ENCODE measurements around the gene XYLT1.

The XYLT1 gene

DNA sequence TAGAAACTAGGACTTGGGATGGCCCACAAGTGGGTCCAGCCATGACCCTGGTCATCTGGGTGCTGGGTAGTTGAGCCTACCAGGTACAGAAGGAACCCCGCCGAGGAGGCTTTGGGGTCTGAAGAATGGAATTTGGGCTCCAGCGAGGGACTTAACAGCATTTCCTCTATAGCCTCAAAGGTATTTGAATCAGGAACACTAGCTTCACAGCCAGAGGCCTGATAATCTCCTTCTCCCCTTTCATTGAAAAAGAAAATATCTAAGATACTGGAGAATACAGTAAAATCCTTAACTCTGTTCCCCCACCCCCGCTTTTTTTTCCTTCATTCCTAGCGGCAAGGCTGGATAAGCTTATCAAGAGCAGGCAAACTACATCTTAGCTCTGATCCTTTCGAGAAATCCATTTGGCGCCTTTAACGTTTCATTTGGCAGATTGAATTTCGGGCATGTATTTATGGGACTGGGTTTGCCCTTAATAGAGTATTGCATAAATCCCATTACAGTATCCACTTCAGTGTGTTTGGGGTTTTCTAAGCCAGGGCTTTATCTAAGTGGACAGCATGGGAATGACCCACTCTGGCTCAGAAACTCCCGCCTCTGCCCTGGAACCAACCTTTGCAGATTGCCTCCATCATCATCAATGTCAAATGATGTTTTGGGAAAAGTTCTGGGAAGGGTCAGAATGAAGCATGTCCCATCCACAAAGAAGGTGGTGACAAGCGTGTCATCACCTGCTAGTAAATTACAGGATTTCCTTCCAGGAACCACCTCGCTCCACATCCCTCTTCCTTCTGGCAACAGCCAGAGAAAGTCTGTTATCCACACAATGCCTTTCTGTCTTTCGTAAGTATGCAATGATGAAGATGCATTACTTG is 36.9 kb downstream of the XYLT1 start:
- H3K27me3 ChIP-seq (ENCODE audit: insufficient read depth, low read length, poor library complexity, severe bottlenecking), result no peaks in the 10 kb centered on the region
- TF ChIP-seq EZH2phosphoT487 (IDR thresholded peaks at IDR 0.05; ENCODE audit: borderline replicate concordance) (no peak), CTCF (conservative IDR thresholded peaks at IDR 0.05; ENCODE audit: low read length) (no peak)
- no peak overlapping the region for H3K4me3 ChIP-seq (ENCODE audit: low read length, poor library complexity, severe bottlenecking)
- H3K4me2 ChIP-seq (ENCODE audit: low read depth, low read length, poor library complexity, severe bottlenecking), result no peak overlapping the region
- no peaks in the 10 kb centered on the region for H3F3A ChIP-seq (ENCODE audit: low read depth)
- peaks cover 100% of the 10 kb centered on the region for H3K79me2 ChIP-seq (ENCODE audit: insufficient read depth, low read length)
- H3K4me1 ChIP-seq (ENCODE audit: insufficient read depth, low read length, poor library complexity, severe bottlenecking), result peaks cover 18% of the 10 kb centered on the region
- no peaks in the 10 kb centered on the region for H3K9me3 ChIP-seq (ENCODE audit: insufficient read depth, low read depth, low read length)
- H3K9ac ChIP-seq (ENCODE audit: low read depth, low read length, poor library complexity, severe bottlenecking), result no peak overlapping the region
- peaks cover 92% of the 10 kb centered on the region for H4K20me1 ChIP-seq (ENCODE audit: insufficient read depth, low read length, poor library complexity, severe bottlenecking)
- no peak overlapping the region for H2AFZ ChIP-seq (ENCODE audit: low read length)
- peaks cover 81% of the 10 kb centered on the region; the same call in 1 of the 2 replicates for H3K36me3 ChIP-seq (ENCODE audit: insufficient read depth, low read length)
- H3K9me2 ChIP-seq (replicated peaks; ENCODE audit: low read depth, low read length), result no peaks in the 10 kb centered on the region

DNA sequence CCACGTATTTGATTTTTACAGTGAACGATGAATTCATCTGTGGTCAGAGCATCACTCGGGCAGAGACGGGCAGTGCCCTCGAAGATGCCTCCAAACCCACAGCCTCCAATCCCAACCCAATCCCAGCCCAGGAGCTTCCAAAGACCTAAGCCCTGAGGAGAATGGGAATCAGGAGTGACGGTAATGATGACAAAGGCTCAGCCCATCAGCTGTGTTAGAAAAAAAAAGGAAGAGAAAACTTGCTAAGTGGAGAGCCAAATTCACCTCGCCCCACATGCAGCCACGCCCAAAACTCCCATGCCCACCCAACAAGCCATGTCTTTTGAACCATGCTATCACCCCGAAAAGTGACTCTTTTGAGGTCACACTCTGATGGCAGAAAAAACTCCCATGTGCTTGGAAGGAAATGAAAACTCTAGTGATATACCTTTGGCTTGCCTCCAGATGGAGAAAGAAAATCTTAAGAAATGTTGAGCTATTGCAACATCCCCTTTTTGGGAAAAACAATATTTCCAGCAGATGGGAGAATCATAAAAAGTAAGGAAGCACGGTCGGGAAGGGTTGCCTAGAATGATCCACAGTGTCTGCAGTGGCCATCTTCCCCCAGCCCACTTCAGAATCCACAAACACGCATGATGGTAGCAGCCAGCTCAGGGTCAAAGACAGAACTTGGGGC is 37.7 kb downstream of the XYLT1 start:
- no peak overlapping the region for H3K4me3 ChIP-seq (ENCODE audit: low read length, poor library complexity, severe bottlenecking)
- peaks cover 18% of the 10 kb centered on the region for H3K4me1 ChIP-seq (ENCODE audit: insufficient read depth, low read length, poor library complexity, severe bottlenecking)
- no peak overlapping the region for H2AFZ ChIP-seq (ENCODE audit: low read length)
- H3K27me3 ChIP-seq (ENCODE audit: insufficient read depth, low read length, poor library complexity, severe bottlenecking), result no peaks in the 10 kb centered on the region
- no peaks in the 10 kb centered on the region for H3F3A ChIP-seq (ENCODE audit: low read depth)
- H3K9me3 ChIP-seq (ENCODE audit: insufficient read depth, low read depth, low read length), result no peaks in the 10 kb centered on the region
- peaks cover 100% of the 10 kb centered on the region for H3K79me2 ChIP-seq (ENCODE audit: insufficient read depth, low read length)
- H3K4me2 ChIP-seq (ENCODE audit: low read depth, low read length, poor library complexity, severe bottlenecking), result no peak overlapping the region
- H3K9me2 ChIP-seq (replicated peaks; ENCODE audit: low read depth, low read length), result no peaks in the 10 kb centered on the region
- peaks cover 89% of the 10 kb centered on the region for H4K20me1 ChIP-seq (ENCODE audit: insufficient read depth, low read length, poor library complexity, severe bottlenecking)
- TF ChIP-seq CTCF (conservative IDR thresholded peaks at IDR 0.05; ENCODE audit: low read length) (no peak), EZH2phosphoT487 (IDR thresholded peaks at IDR 0.05; ENCODE audit: borderline replicate concordance) (no peak)
- H3K36me3 ChIP-seq (ENCODE audit: insufficient read depth, low read length), result peaks cover 81% of the 10 kb centered on the region; the same call in 1 of the 2 replicates
- no peak overlapping the region for H3K9ac ChIP-seq (ENCODE audit: low read depth, low read length, poor library complexity, severe bottlenecking)

DNA sequence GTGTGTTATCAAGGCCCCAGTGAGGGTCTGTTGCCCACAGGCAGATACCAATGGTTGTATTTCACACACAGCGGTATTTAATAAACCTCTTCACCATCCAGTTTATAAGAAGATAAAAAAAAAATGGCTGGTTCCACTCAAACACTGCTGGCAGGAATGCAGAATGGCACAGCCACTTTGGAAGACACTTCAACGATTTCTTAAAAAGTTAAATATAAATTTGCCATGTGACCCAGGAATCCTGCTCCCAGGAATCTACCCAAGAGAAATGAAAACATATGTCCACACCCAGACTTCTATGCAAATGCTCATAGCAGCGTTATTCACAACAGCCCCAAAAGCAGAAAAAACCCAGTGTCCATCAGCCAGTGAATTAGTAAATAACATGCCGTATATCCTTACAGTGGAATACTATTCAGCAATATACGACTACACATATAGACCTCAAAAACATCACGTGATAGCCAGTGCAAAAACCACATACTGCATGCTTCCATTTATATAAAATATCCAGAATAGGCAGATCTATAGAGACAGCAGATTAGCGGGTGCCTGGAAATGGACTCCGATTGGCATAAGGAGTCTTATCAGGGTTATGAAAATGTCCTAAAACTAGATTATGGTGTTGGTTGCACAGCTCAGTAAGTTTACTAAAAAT is 38.7 kb downstream of the XYLT1 start:
- H3K9ac ChIP-seq (ENCODE audit: low read depth, low read length, poor library complexity, severe bottlenecking), result no peak overlapping the region
- H3K9me3 ChIP-seq (ENCODE audit: insufficient read depth, low read depth, low read length), result no peaks in the 10 kb centered on the region
- peaks cover 16% of the 10 kb centered on the region for H3K4me1 ChIP-seq (ENCODE audit: insufficient read depth, low read length, poor library complexity, severe bottlenecking)
- no peaks in the 10 kb centered on the region for H3K27me3 ChIP-seq (ENCODE audit: insufficient read depth, low read length, poor library complexity, severe bottlenecking)
- H3K79me2 ChIP-seq (ENCODE audit: insufficient read depth, low read length), result peaks cover 100% of the 10 kb centered on the region
- H4K20me1 ChIP-seq (ENCODE audit: insufficient read depth, low read length, poor library complexity, severe bottlenecking), result peaks cover 80% of the 10 kb centered on the region
- H3K9me2 ChIP-seq (replicated peaks; ENCODE audit: low read depth, low read length), result no peaks in the 10 kb centered on the region
- H2AFZ ChIP-seq (ENCODE audit: low read length), result no peak overlapping the region
- H3K36me3 ChIP-seq (ENCODE audit: insufficient read depth, low read length), result peaks cover 76% of the 10 kb centered on the region; the same call in 1 of the 2 replicates
- H3K4me2 ChIP-seq (ENCODE audit: low read depth, low read length, poor library complexity, severe bottlenecking), result no peak overlapping the region
- TF ChIP-seq EZH2phosphoT487 (IDR thresholded peaks at IDR 0.05; ENCODE audit: borderline replicate concordance) (no peak), CTCF (conservative IDR thresholded peaks at IDR 0.05; ENCODE audit: low read length) (no peak)
- H3K4me3 ChIP-seq (ENCODE audit: low read length, poor library complexity, severe bottlenecking), result no peak overlapping the region
- H3F3A ChIP-seq (ENCODE audit: low read depth), result no peaks in the 10 kb centered on the region

Data from Loucy (cell line).